HG02973 (cell line): ENCODE results near the gene LRBA.
"Not testable (repeated sequence)": the region's sequence is repeated elsewhere in the genome, so short reads cannot be mapped to it uniquely, and the experiment has no call there.

Experiments
- ATAC-seq: cut with Tn5 transposase; IDR thresholded peaks from one replicate; pipeline ENCODE4 v1.9.1; 2021; ENCODE audit warnings: moderate library complexity; ENCODE audit not compliant: unreplicated experiment

The LRBA gene

DNA sequence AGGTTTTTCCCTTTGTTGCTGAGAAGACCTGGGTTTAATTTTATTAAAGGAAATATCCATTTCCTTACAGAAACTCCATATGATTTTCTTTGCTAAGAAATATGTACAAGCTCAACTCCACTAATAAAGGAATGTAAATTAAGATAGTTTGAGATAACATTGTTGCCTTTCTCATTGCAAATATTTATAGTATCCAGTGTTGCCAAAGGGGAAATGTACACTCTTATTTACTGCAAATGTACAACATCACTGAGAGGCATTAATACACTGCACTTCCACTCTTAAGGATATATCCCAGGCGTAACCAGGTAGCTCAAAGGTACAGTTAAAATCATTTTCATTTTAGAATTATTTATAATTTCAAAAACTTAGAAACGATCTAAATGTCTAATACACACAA, 7.5 kb upstream of the LRBA start:
- ATAC-seq: no peak

DNA sequence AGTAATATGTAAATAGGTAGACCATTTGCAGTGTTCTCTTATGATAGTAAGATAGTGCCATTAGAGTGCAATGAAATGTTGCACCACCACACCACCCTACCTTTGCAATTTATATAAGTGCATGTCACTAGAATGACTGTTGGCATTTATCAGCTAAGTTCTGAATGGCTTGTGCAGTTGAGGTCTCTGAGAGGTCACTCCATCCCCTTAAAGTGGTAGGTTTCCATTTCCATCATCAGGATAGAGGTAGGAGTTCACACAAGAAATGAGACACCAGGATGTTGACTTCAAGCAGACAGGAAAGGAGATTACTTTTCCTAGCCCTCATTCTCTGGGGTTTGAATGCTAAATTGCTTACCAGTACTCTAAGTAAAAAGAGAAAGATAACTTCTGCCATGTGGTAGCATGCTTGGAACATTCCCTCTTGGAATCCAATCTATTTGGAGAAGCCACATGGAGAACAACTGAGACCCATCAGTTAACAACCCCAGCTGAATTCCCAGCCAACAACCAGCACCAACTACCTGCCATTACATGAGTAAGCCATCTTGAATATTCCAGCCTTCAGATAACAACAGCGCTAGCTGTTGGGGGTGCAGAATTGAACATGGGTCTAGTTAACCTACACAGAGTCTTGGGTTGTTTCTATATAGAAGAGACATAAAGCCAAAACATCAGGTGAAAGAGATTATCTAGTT, 6.7 kb upstream of the LRBA start:
- ATAC-seq: no peak

DNA sequence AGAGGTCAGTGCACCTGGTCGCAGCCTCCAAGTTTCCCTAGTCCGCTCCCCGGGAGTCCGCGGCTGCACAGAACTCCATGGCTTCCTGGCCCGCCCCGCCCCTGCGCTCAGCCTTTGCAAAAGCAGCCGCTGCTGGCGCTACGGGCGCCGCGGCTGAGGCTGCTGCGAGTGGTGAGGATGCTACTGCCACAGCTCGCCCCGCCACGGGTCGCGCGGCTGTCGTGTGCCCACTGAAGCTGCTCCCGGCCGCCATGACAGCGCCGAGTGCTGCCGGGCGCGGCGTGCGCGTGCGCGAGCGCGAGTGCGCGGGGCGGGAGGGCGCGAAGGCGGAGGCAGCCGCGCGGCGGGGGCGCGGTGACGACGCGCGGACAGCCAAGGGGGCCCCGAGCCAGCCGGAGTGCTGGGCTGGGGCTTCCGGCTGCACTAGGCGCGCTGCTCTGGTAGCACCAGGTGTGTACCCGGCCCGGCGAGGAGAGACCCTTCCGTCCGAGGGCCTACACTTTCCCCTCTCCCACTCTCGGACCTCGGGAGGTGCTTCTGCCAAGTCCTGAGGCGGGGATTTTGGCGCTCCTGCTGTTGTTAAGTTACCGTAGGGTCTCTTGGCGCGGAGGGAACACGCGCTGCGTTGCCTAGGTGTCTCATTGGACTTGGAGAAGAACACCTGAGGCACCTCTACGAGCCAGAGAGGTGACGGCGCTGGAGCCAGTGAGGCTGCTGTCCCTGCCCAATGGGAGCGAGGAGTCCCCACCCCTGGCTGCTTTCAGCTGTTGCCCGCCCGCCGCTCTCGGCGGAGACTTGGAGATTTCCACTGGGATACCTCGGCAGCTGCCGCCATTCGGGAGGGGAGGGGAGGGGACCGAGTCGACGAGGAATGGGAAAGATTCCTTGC, 619 bp upstream of the LRBA start:
- peak; percentile 78 for ATAC-seq

DNA sequence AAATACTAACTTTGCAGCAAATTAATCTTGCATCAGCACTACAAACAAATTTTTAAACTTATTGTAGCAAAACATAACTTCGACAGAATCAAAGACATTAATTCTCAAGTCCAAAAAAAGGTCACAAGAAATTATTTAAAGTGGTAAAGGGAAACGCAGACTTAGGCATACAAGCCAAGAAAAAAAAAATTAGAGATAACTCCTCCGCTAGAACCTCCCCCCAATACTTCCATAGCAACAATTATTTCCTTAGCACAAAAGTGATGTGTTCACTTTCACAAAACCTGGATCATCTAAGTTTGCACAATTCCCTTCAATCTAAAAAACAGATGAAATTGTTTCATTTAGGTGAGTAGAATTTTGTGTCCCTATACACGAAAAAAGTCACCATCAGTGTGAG, 1.1 kb downstream of the LRBA start:
- ATAC-seq: no peak

DNA sequence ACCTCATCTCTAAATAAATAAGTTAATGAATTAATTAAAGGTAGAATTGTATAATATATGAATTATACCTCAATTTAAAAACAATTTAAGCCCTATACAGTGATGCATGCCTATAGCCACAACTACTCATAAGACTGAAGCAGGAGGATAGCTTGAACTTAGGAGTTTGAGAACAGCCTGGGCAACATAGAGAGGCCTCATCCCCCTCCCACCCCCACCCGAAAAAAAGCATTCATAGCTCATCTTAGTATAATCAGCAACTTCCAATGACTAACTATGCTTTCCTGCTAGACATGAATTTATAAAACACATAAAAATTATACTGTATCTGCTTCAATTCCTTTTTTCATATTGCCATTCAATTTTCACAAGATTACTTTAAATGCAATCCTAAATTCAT, 1.6 kb downstream of the LRBA start:
- no peak for ATAC-seq

DNA sequence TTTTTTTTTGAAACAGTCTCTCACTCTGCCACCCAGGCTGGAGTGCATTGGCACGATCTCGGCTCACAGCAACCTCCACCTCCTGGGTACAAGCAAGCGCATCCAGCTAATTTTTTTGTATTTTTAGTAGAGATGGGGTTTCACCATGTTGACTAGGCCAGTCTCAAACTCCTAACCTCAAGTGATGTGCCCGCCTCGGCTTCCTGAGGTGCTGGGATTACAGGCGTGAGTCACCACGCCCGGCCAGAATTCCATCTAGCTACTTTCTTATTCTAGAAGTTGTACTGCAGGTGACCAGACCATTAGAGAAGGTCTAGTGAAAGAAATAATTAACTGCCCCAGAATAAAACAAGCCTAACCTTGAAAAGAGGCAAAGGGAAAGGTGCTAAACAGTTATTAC, 2.3 kb downstream of the LRBA start:
- ATAC-seq: no peak

DNA sequence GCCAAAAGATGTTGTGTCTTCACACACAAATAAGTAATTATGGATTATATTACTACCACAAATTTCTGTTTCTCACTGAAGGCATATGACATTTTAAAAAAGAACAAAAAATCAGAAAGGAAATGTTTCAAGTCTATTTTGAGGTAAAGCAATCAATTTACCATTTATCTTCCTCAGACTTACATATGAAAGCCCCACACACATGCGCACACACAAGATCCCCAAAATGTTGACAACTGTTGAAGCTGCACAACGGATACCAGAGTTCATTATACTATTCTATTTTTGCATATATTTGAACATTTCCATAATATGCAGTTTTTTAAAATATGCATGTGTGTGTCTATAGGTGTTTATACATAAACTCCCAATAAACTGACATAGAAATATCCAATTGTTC, 2.7 kb downstream of the LRBA start:
- ATAC-seq: no peak

DNA sequence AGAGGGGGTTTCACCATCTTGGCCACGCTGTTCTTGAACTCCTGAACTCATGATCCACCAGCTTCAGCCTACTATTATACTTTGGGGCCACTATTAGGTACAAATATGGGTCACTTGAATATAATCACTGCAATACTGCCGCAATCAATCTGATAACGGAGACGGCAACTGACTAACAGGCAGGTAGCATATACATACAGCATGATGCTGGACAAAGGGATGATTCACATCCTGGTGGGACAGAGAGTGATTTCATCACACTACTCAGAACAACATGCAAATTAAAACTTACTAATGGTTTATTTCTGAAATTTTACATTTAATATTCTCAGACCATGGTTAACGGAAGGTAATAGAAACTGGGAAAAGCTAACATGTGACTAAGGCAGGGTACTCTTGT, 10.9 kb downstream of the LRBA start:
- ATAC-seq: no peak

DNA sequence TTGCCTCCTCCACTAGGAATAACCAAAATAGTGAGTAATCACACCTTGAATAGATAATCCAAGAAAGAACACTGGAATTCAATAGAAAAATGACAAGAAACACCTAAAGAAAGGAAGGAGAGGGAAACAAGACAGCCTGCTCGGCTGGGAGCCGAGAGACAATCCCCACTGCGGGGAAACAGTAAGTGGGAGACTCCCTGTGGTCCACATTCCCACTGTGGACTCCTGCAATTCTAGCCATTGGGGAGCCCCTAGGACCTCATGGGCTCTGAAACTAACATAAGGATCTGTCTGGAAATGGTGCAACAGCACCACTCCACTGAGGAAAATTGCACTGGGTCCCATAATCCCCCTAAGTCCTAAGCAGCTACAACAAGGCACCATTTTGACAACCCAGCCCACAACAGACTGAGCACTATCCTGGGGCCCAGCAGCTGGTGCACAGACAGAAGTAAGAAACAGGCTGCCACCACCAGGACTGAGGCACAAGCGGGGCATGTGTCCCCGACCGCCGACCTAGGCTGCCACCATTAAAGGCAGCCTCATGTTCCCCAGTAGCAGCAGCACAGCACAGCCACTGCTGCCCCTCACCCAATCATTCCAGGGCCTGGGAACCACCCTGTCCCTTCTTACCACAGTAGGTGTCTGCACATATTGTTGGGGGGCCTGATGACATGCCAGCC, 14.2 kb downstream of the LRBA start:
- ATAC-seq: no peak

DNA sequence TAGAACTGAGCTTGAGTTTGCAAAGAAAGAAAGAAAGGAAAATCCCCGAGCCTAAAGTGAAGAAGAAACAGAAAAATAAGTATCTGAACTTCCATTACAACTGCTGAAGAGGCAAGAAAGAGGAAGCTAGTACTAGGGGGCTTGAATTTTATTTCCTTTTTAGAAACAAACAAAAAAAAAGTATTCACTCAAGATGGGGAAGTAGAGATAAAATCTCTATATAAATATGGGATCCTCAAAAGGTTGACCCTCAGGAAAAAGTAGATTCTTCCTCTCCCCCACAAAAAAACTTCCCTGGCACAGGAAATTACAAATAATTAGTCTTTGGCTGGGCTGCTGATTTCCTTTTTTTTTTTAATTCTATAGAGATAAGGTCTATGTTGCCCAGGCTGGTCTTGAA, 16.0 kb downstream of the LRBA start:
- ATAC-seq: no peak

DNA sequence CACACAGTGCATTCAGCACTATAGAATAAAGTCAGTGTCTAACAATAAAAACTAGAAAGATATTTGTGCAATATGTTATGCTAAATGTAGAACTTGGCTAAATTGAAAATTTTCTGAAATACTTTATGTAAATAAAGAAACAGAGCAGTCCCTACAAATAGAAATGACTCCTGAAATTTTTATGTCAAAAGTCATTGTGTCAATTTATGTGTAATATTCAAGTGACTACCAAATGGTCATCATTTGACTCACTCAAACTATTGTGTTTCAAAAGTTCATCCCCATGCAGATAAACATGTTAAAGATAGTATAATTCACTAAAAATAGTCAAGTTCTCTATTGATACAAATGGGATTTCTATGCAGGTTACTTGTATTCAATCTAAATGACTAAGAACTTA, 17.9 kb downstream of the LRBA start:
- ATAC-seq: no peak

DNA sequence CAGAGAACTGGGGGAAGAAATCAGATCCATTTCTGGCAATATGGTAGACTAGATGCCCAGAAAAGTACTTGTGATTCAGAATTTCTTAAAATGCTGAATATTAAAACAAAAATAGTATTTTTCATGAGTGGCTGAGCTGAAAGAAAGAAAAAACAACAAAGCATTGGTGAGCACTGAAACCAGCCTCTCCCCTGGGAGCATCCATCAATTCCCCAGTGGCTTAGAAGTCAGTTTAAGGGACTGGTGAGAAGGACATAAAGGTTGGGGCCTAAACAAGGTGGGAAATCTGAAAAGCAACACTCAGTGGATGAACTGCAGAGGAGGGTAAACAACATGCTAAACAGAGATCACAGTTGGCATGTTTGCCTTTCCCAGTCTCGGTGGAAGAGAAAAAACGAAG, 20.4 kb downstream of the LRBA start:
- ATAC-seq: no peak

DNA sequence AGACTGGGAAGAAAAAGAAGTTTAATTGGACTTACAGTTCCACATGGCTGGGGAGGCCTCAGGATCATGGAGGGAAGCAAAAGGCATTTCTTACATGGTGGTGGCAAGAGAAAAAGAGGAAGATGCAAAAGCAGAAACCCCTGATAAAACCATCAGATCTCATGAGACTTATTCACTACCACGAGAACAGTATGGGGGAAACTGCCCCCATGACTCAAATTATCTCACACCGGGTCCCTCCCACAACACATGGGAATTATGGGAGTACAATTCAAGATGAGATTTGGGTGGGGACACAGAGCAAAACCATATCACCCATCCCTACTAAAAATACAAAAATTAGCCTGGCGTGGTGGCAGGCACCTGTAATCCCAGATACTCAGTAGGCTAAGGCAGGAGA, 21.5 kb downstream of the LRBA start:
- ATAC-seq: not testable (repeated sequence)

DNA sequence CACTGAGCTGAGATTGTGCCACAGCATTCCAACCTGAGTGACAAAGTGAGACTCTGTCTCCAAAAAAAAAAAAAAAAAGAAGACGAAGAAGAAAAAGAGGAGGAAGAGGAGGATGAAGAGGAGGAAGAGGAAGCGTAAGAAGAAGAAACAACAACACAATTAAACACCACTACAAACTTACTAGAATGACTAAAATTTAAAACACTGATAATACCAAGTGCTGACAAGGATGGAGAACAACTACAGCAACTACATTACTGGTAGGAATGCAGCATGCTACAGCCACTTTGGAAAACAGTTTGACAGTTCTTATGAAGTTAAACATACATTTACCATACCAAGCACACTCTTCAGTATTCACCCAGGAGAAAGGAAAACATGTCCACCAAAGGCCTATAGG, 24.1 kb downstream of the LRBA start:
- ATAC-seq: no peak

DNA sequence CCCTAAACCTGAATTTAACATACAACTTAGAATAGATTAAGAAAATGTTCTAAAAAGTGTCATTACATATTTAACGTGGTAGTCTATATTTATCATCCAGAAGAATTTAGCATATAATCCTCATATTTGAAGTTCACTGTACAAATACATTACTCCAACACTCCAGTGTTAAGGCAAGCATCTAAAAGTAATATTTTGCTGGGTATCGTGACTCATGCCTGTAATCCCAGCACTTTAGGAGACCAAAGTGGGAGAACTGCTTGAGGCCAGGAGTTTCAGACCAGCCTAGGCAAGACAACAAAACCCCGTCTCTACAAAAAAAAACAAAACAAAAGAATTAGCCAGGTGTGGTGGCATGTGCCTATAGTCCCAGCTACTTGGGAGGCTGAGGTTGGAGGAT, 24.8 kb downstream of the LRBA start:
- ATAC-seq: no peak

DNA sequence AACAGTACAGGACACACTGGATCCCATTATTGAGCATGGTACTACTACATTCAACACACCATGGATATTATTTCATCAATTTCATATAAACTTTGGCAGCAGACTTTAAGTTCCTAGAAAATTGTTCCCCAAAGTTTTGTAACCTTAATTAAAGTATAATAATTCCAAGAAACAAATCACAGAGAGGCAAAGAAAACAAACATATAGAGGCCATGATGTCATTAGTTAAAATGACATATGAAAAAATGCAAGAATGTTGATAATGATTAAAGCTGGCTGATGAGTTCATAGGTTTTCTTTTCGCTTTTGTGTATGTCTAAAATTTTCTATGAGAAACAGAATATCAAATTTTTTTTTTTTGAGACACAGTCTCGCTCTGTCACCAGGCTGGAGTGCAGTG, 26.8 kb downstream of the LRBA start:
- no peak for ATAC-seq

DNA sequence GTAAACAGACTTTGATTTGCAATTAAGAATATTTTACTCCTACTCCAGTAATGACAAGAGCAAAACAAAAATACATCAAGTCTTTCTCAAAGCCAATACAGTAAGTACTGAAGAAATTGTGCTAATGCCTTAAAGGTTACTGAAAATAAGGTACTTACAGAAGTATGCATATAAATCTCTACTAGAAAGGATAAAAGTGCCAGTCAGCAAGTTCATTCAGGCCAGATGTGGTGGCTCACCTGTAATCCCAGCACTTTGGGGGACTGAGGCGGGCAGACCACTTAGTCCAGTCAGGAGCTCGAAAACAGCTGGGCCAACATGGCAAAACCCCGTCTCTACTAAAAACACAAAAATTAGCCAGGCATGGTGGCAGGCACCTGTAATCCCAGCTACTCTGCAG, 27.9 kb downstream of the LRBA start:
- no peak for ATAC-seq

DNA sequence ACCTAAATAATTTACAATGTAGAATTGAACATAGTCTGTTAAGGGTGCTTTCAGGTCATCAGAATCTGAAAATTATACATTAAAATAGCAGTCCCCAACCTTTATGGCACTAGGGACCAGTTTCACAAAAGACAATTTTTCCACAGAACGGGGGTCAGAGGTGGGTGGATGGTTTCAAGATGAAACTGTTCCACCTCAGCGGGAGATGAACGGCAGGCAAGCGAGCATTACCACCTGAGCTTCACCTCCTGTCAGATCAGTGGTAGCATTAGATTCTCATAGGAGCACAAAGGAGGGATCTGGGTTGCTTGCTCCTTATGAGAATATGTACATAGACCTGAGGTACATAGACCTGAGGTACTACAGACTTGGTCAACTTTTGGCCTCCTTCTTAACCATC, 29.0 kb downstream of the LRBA start:
- peak; percentile 70 for ATAC-seq

DNA sequence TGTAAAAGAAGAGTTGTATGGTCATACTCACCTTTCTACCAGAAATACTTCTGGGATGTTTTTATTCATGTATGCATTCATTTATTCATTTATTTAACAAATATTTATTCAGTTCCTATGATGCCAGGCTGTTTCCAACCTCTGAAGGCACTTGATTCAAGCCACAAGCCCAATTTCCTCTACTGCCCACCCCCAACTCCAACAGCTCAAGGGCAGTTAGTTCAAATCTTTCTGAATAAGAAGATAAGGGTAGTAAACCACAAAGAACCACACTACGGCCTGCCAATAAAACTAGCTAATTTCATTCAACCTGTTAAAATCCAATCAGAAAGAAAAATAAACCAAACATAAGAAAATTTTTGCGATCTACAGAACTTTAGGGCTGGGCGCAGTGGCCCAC, 31.2 kb downstream of the LRBA start:
- no peak for ATAC-seq

DNA sequence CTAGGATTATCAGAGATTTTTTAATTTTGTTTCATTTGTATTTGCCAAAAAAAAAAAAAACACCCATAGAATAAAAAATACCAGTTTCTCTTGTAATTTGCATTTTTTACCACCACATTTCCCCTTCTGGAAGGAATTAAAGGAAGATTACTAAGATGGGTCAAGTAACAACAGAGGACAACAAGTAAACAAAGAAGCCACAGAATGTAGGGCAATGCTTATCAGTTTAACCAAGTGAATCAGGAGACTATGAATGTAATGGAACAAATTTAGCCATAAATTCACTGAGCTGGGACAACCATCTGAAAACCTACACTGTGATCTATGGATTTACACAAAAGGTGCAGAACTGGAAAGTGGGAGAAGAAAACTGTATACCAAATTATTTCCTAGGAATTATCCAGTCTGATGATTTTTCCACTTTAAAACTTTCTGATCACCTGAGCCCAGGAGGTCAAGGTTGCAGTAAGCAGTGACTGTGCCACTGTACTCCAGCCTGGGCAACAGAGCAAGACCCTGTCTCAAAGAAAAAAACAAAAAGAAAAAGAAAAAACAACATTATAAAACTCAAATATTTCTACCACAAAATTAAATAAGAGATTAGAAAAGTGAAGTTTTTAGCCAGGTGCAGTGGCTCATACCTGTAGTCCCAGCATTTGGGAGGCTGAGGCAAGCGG, 32.4 kb downstream of the LRBA start:
- ATAC-seq: no peak
